ENCODE data around the gene VEGFA.

Gene VEGFA

DNA sequence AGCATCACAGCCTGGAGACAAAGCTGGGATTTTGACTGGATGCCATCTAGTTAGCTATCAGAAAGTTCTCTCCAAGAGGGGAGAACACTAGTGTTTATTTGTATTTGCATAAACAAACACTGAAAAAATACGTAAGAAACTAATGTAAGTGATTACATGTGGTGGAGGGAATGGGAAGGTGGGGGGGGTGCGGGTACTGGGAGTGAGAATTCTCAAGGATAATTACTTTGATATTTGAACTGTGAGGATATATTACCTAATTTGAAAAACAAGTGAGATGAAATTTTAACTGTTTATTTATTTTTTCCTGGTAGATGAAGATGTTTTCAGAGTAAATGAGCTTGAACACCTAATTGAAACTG lies 54.7 kb downstream of the VEGFA start:
- peak overlapping the region; percentile 91 for H3K27ac ChIP-seq
- no peak for DNase-seq (ENCODE audit: low read depth, low spot score)
- peak overlapping the region; percentile 62 for H3K4me3 ChIP-seq
- peak overlapping the region; percentile 56 for H3K9ac ChIP-seq (ENCODE audit: insufficient read length)
- TF ChIP-seq POLR2AphosphoS5 (IDR thresholded peaks at IDR 0.05; ENCODE audit: borderline replicate concordance, low read depth, low read length) (no peak), EZH2 (IDR thresholded peaks at IDR 0.05) (no peak), FOXP2 (optimal IDR thresholded peaks at IDR 0.05; ENCODE audit: control extremely low read depth, extremely low read length, insufficient read depth) (no peak)
- no peaks in the 10 kb centered on the region for H3K9me3 ChIP-seq (ENCODE audit: low read depth, low read length)
- no peaks in the 10 kb centered on the region for H3K36me3 ChIP-seq (ENCODE audit: insufficient read depth, low read length)

DNA sequence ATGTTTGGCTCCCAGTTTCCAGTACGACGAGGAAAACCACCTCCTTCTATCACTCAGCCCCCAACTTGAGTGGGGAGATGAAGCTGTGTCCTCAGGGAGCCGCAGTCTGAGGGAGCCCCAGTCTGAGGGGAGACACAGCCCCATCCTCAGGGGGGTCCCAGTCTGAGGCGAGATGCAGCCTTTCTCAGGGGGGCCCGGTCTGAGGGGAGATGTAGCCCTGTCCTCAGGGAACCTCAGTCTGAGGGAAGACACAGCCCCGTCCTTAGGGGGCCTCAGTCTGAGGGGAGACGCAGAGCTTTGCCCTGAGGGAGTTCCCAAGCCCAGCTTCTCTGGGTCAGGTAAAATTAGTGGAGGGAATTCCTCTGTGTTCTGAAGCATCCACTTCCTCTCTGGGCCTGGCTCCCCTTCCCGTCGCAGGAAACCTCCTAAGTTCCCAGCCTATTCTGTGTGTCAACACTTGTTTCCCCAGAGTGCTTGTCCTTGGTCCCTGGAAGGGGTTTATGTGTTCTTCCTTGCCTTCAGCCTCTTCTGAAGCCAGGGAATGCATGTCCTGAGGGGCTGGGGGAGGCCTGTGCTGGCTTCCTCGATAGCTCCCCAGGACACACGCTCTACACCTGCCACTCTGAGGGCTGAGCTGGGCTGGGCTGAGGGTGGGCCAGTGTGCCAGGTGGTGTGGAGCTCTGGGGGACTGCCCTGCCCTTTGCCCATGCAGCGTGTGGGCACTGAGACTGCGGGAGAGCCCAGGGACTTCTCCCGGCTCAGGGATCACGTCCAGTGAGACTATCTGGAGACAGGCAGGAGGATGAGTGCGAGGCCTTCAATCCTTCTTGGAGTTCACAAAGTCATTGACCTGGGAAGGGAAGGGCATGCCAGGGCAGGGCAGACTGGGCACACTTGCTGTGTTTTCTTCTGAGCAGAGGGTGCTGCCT lies 55.4 kb downstream of the VEGFA start:
- peak overlapping the region; percentile 91 for H3K27ac ChIP-seq
- no peaks in the 10 kb centered on the region for H3K9me3 ChIP-seq (ENCODE audit: low read depth, low read length)
- DNase-seq (ENCODE audit: low read depth, low spot score), result no peak
- no peaks in the 10 kb centered on the region for H3K36me3 ChIP-seq (ENCODE audit: insufficient read depth, low read length)
- peak overlapping the region; percentile 56 for H3K9ac ChIP-seq (ENCODE audit: insufficient read length)
- no peak for TF ChIP-seq EZH2 (IDR thresholded peaks at IDR 0.05)
- peak overlapping the region; percentile 62 for H3K4me3 ChIP-seq

DNA sequence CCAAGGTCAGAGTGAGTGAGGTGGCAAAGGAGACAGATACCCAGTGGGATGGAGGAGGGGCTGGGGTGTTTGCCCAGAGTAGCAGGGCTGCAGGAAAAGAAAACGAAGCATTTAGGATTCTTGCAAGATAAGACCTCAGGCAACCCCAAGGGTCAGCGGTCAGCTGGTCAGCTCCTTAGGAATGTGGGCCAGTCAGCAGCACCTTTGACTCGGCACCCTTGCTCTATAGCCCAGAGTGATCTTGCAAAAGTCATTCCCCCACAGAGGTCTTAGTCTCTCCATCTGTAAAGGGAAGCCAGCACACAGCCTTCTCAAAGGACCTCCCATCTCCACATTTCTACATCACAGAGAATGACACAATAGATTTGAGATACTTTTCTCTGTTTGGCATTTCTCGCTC lies 56.7 kb downstream of the VEGFA start:
- no peak for DNase-seq (ENCODE audit: low read depth, low spot score)

DNA sequence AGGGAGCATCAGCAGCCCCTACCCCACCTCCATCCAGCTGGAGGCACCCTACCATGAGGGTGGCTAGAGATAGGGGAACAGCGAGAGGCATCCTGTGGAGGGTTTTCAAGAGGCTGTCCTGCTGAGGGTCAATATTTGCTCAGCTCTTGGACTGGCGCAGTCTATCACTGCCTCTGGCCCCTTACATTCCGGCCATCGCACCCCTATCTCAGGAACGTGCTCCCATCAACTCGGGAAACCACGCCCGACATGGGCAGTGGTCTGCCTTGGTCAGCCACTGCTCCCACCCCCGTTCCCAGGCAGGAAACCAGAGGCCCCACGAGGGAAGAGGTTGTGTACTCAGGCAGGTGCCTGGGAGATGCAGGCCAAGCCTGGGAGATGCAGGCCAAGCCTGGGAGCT lies 57.9 kb downstream of the VEGFA start:
- H3K36me3 ChIP-seq (ENCODE audit: insufficient read depth, low read length), result no peaks in the 10 kb centered on the region
- H3K9me3 ChIP-seq (ENCODE audit: low read depth, low read length), result no peaks in the 10 kb centered on the region
- no peak for TF ChIP-seq POLR2AphosphoS5 (IDR thresholded peaks at IDR 0.05; ENCODE audit: borderline replicate concordance, low read depth, low read length)
- no peak for TF ChIP-seq EZH2 (IDR thresholded peaks at IDR 0.05)
- no peak for TF ChIP-seq FOXP2 (optimal IDR thresholded peaks at IDR 0.05; ENCODE audit: control extremely low read depth, extremely low read length, insufficient read depth)
- no peak overlapping the region for H3K4me3 ChIP-seq
- H3K9ac ChIP-seq (ENCODE audit: insufficient read length), result no peak overlapping the region
- no peak overlapping the region; the same call in 1 of the 2 replicates for H3K27ac ChIP-seq
- DNase-seq (ENCODE audit: low read depth, low spot score), result no peak

More for the DNA sequence above, 56.7 kb downstream of the VEGFA start:
- Histone ChIP-seq H3K9ac (ENCODE audit: insufficient read length) (no peak overlapping the region), H3K27ac (no peak overlapping the region), H3K4me3 (no peak overlapping the region), H3K9me3 (ENCODE audit: low read depth, low read length) (no peaks in the 10 kb centered on the region), H3K36me3 (ENCODE audit: insufficient read depth, low read length) (no peaks in the 10 kb centered on the region)
- TF ChIP-seq FOXP2 (optimal IDR thresholded peaks at IDR 0.05; ENCODE audit: control extremely low read depth, extremely low read length, insufficient read depth), result no peak
- TF ChIP-seq POLR2AphosphoS5 (IDR thresholded peaks at IDR 0.05; ENCODE audit: borderline replicate concordance, low read depth, low read length), result no peak
- TF ChIP-seq EZH2 (IDR thresholded peaks at IDR 0.05), result no peak

DNA sequence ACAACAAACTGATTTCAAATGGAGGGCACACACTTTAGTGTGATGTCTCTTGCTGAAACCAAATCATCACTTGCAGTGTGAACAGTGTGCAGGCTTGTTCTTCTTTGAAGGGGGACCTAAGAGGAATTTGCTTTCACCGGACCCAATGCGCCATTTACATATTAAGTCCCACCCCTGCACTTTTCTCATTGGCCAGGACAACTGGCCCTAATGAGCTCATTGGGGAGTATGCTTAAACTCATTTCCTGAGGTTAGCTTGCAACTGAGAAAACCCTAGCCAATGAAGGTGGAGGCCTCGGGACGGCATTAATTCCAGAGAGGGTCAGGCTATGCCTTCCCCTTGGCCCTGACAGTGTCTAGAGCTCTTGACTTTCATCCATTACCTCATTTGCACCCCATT lies 58.7 kb downstream of the VEGFA start:
- no peak overlapping the region for H3K9ac ChIP-seq (ENCODE audit: insufficient read length)
- no peak for TF ChIP-seq EZH2 (IDR thresholded peaks at IDR 0.05)
- no peak for TF ChIP-seq POLR2AphosphoS5 (IDR thresholded peaks at IDR 0.05; ENCODE audit: borderline replicate concordance, low read depth, low read length)
- TF ChIP-seq FOXP2 (optimal IDR thresholded peaks at IDR 0.05; ENCODE audit: control extremely low read depth, extremely low read length, insufficient read depth), result no peak
- H3K9me3 ChIP-seq (ENCODE audit: low read depth, low read length), result no peaks in the 10 kb centered on the region
- H3K36me3 ChIP-seq (ENCODE audit: insufficient read depth, low read length), result no peaks in the 10 kb centered on the region
- no peak overlapping the region for H3K4me3 ChIP-seq
- H3K27ac ChIP-seq, result peak overlapping the region; percentile 26; the same call in 1 of the 2 replicates
- no peak for DNase-seq (ENCODE audit: low read depth, low spot score)

DNA sequence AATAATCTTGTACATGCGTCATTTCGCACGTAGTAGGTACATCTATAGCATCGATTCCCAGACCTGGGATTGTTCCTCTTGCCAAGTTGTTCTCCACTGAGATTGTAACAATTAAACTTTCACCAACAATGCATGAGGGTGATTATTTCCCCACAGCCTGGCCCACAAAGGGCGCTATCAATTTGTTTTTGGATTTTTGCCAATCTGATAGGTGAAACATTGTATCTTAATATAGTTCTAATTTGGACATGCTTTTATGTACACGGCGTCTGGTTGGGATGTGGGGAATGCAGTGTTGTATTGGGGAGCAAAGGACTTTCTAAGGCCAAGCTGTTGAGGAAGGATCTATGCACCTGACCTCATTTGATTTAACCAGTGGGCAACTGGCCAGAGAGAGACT lies 59.5 kb downstream of the VEGFA start:
- no peak for TF ChIP-seq EZH2 (IDR thresholded peaks at IDR 0.05)
- no peak for TF ChIP-seq FOXP2 (optimal IDR thresholded peaks at IDR 0.05; ENCODE audit: control extremely low read depth, extremely low read length, insufficient read depth)
- no peak for TF ChIP-seq POLR2AphosphoS5 (IDR thresholded peaks at IDR 0.05; ENCODE audit: borderline replicate concordance, low read depth, low read length)
- H3K9ac ChIP-seq (ENCODE audit: insufficient read length), result no peak overlapping the region
- no peak overlapping the region for H3K27ac ChIP-seq
- no peaks in the 10 kb centered on the region for H3K36me3 ChIP-seq (ENCODE audit: insufficient read depth, low read length)
- no peak for DNase-seq (ENCODE audit: low read depth, low spot score)
- H3K4me3 ChIP-seq, result no peak overlapping the region
- no peaks in the 10 kb centered on the region for H3K9me3 ChIP-seq (ENCODE audit: low read depth, low read length)

DNA sequence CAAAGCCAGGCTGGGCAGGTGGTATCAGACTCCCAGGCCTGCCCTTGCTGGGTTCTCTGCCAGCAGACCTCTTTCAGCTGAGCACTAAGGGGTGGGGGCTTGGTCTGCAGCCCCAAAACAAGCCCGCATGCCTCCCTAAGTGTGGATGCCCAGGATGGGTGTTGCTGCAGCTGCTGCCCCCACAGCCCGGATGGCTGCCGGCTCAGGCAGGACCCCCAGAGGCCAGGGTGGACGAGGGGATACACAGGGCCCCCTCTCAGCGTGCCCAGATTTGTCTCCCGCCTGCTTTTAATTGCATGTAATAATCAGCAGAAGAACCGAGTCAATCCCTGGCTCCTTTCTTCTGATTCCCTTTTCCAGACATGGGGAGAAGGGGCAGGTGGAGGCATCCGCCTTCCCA lies 60.8 kb downstream of the VEGFA start:
- DNase-seq (ENCODE audit: low read depth, low spot score), result no peak
- Histone ChIP-seq H3K36me3 (ENCODE audit: insufficient read depth, low read length) (no peaks in the 10 kb centered on the region), H3K27ac (no peak overlapping the region), H3K9me3 (ENCODE audit: low read depth, low read length) (no peaks in the 10 kb centered on the region), H3K9ac (ENCODE audit: insufficient read length) (no peak overlapping the region), H3K4me3 (no peak overlapping the region)
- TF ChIP-seq EZH2 (IDR thresholded peaks at IDR 0.05), result no peak
- TF ChIP-seq FOXP2 (optimal IDR thresholded peaks at IDR 0.05; ENCODE audit: control extremely low read depth, extremely low read length, insufficient read depth), result no peak

DNA sequence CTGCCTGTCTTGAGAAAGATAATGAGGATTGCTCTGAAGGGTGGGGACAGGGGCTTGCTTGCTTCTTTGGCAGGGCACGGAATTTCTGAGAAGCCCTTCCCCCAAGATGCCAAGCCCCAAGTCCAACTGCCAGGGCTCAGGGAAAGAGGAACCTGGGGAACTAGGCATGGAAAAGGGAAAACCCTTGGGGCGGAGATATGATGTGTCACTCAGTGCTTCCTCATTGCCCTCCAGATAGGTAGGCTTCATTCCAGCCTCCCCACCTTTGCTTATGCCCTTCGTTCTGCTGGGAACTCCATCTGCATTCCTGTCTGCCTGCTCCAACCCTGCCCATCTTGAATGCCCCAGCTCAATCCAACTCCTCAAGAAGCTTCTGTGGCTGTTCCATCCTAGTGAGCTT lies 61.2 kb downstream of the VEGFA start:
- TF ChIP-seq FOXP2 (optimal IDR thresholded peaks at IDR 0.05; ENCODE audit: control extremely low read depth, extremely low read length, insufficient read depth) (no peak), POLR2AphosphoS5 (IDR thresholded peaks at IDR 0.05; ENCODE audit: borderline replicate concordance, low read depth, low read length) (no peak), EZH2 (IDR thresholded peaks at IDR 0.05) (no peak)
- no peak for DNase-seq (ENCODE audit: low read depth, low spot score)
- Histone ChIP-seq H3K9ac (ENCODE audit: insufficient read length) (no peak overlapping the region), H3K36me3 (ENCODE audit: insufficient read depth, low read length) (no peaks in the 10 kb centered on the region), H3K9me3 (ENCODE audit: low read depth, low read length) (no peaks in the 10 kb centered on the region), H3K4me3 (no peak overlapping the region), H3K27ac (no peak overlapping the region)

All from SK-N-MC (cell line).